GM21447 (cell line): Measurements from ENCODE around the gene THAP4.

Experiments
- ATAC-seq: cut with Tn5 transposase; IDR thresholded peaks from one replicate; pipeline ENCODE4 v1.9.1; 2021; ENCODE audit not compliant: unreplicated experiment

The THAP4 gene

GRCh38 chr2:241639385-241639784, 2.4 kb upstream of the THAP4 start:
- ATAC-seq = no peak

GRCh38 chr2:241638940-241639339, 2.0 kb upstream of the THAP4 start:
- no peak for ATAC-seq

GRCh38 chr2:241637795-241638660, 1.1 kb upstream of the THAP4 start:
- peak; percentile 21 for ATAC-seq

GRCh38 chr2:241636182-241637017, 558 bp downstream of the THAP4 start:
- ATAC-seq = peak; percentile 31

GRCh38 chr2:241635756-241636155, 1.2 kb downstream of the THAP4 start:
- no peak for ATAC-seq

GRCh38 chr2:241633561-241633960, 3.4 kb downstream of the THAP4 start:
- no peak for ATAC-seq

GRCh38 chr2:241632478-241633325, 4.3 kb downstream of the THAP4 start:
- no peak for ATAC-seq

- ATAC-seq = no peak
Observed at GRCh38 chr2:241629762-241630435, 7.1 kb downstream of the THAP4 start.

- no peak for ATAC-seq
Observed at GRCh38 chr2:241627675-241628074, 9.3 kb downstream of the THAP4 start.

GRCh38 chr2:241620419-241620769, 16.6 kb downstream of the THAP4 start:
- no peak for ATAC-seq

GRCh38 chr2:241619597-241620418, 17.1 kb downstream of the THAP4 start:
- ATAC-seq = no peak

- ATAC-seq = no peak
Observed at GRCh38 chr2:241618829-241619228, 18.1 kb downstream of the THAP4 start.

- ATAC-seq = no peak
Observed at GRCh38 chr2:241618296-241618805, 18.6 kb downstream of the THAP4 start.

GRCh38 chr2:241617431-241618154, 19.4 kb downstream of the THAP4 start:
- ATAC-seq = peak; percentile 56

- ATAC-seq = no peak
Observed at GRCh38 chr2:241616168-241617125, 20.5 kb downstream of the THAP4 start.

- ATAC-seq = no peak
Observed at GRCh38 chr2:241615522-241616052, 21.4 kb downstream of the THAP4 start.

GRCh38 chr2:241615041-241615440, 21.9 kb downstream of the THAP4 start:
- ATAC-seq = no peak
